Measurements from ENCODE around the gene HOXA10. TPM values are rescaled to one million over a fixed set of nuclear protein-coding genes. Genes with fewer than 3 reads are reported as not detected.

The HOXA10 gene
- total and polyA plus RNA-seq, 2 experiments from 2014 or later = 7.7 to 15.1 TPM

DNA sequence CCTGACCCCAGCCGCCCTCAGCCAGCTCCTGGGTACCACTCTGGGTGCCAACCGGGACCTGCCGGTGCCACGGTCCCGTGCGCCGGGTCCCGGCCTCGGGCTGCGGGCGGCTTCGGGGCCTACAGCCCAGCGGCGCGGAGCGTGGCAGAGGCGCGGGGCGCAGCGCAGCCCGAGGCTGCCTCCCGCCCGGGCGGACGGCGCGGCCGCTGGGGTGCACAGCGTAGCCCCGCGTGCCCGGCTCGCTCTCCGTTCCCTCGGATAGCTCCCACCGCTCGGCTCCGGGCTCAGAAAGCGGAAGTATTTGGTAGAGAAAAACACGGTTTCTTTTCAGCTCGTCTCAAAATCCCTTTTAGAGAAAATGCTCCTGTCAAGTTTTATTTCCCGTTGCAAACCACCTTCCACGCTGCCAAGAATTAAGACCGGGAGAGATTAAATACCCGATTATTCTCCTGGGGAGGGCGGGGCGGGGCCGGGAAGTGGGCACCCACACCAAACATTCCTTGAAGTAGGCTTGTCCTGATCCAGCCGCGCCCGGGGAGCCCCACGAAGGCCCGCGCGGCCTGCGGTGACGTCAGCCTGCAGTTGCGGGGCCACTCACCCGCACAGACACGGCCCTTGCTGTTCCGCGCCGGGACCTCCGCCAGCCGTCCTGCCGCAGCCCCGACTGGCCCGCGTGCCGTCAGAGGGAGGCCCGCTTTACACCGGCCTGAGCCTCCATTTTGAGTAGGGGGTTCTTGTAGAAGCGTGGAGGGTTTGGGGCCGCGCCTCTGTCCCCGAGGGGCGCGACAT, 18.6 kb upstream of the HOXA10 start:
- no peak for DNase-seq (ENCODE audit: low spot score)
- H3K4me1 ChIP-seq (ENCODE audit: insufficient read depth) = peaks cover 35% of the 10 kb centered on the region
- peak overlapping the region; percentile 96 for H3K4me2 ChIP-seq
- no peaks in the 10 kb centered on the region for H3K9me2 ChIP-seq (replicated peaks; ENCODE audit: insufficient read depth)
- H3K27me3 ChIP-seq = peaks cover 88% of the 10 kb centered on the region
- H3K27ac ChIP-seq = peak overlapping the region; percentile 97
- H3K9me3 ChIP-seq (ENCODE audit: low read depth) = no peaks in the 10 kb centered on the region
- WGBS (ENCODE audit: low lambda C conversion rate, missing lambda C conversion rate) = 8% methylated on average over 67 of the region's 78 CpGs
- H4K20me1 ChIP-seq (ENCODE audit: insufficient read depth, poor library complexity, severe bottlenecking) = peaks cover 25% of the 10 kb centered on the region
- peaks cover 98% of the 10 kb centered on the region for H3K79me2 ChIP-seq
- H3K4me3 ChIP-seq = peak overlapping the region; percentile 34
- no peaks in the 10 kb centered on the region for H3K36me3 ChIP-seq (replicated peaks; ENCODE audit: insufficient read depth, low read depth)
- H2AFZ ChIP-seq = peak overlapping the region; percentile 52
- peak; percentile 34 for TF ChIP-seq EZH2 (IDR thresholded peaks at IDR 0.05; ENCODE audit: borderline replicate concordance)
- TF ChIP-seq EZH2phosphoT487 (IDR thresholded peaks at IDR 0.05; ENCODE audit: low read depth, severe bottlenecking, unreplicated experiment) = no peak

GRCh38 chr7:27191833-27192545, 17.9 kb upstream of the HOXA10 start:
- no peaks in the 10 kb centered on the region for H3K9me2 ChIP-seq (replicated peaks; ENCODE audit: insufficient read depth)
- peak overlapping the region; percentile 34 for H3K4me3 ChIP-seq
- peak; percentile 75 for TF ChIP-seq EZH2 (IDR thresholded peaks at IDR 0.05; ENCODE audit: borderline replicate concordance)
- no peak for TF ChIP-seq EZH2phosphoT487 (IDR thresholded peaks at IDR 0.05; ENCODE audit: low read depth, severe bottlenecking, unreplicated experiment)
- H4K20me1 ChIP-seq (ENCODE audit: insufficient read depth, poor library complexity, severe bottlenecking) = peaks cover 21% of the 10 kb centered on the region
- peak overlapping the region; percentile 96 for H3K4me2 ChIP-seq
- H3K79me2 ChIP-seq = peaks cover 98% of the 10 kb centered on the region
- 13% methylated on average over 42 of the region's 42 CpGs for WGBS (ENCODE audit: low lambda C conversion rate, missing lambda C conversion rate)
- no peak for DNase-seq (ENCODE audit: low spot score)
- H3K27me3 ChIP-seq = peaks cover 88% of the 10 kb centered on the region
- H3K9me3 ChIP-seq (ENCODE audit: low read depth) = no peaks in the 10 kb centered on the region
- H3K36me3 ChIP-seq (replicated peaks; ENCODE audit: insufficient read depth, low read depth) = no peaks in the 10 kb centered on the region
- H3K4me1 ChIP-seq (ENCODE audit: insufficient read depth) = peaks cover 35% of the 10 kb centered on the region
- H3K27ac ChIP-seq = peak overlapping the region; percentile 97
- no peak overlapping the region for H2AFZ ChIP-seq

GRCh38 chr7:27191161-27191731, 17.1 kb upstream of the HOXA10 start:
- Histone ChIP-seq H2AFZ (no peak overlapping the region), H3K4me1 (ENCODE audit: insufficient read depth) (peaks cover 35% of the 10 kb centered on the region), H3K36me3 (replicated peaks; ENCODE audit: insufficient read depth, low read depth) (no peaks in the 10 kb centered on the region), H3K27ac (peak overlapping the region; percentile 97), H3K9me2 (replicated peaks; ENCODE audit: insufficient read depth) (no peaks in the 10 kb centered on the region), H3K4me2 (peak overlapping the region; percentile 96), H3K27me3 (peaks cover 93% of the 10 kb centered on the region), H3K4me3 (no peak overlapping the region), H3K79me2 (peaks cover 97% of the 10 kb centered on the region), H4K20me1 (ENCODE audit: insufficient read depth, poor library complexity, severe bottlenecking) (peaks cover 15% of the 10 kb centered on the region), H3K9me3 (ENCODE audit: low read depth) (no peaks in the 10 kb centered on the region)
- 36% methylated on average over 15 of the region's 15 CpGs for WGBS (ENCODE audit: low lambda C conversion rate, missing lambda C conversion rate)
- no peak for TF ChIP-seq EZH2phosphoT487 (IDR thresholded peaks at IDR 0.05; ENCODE audit: low read depth, severe bottlenecking, unreplicated experiment)
- TF ChIP-seq, protein P1, sequence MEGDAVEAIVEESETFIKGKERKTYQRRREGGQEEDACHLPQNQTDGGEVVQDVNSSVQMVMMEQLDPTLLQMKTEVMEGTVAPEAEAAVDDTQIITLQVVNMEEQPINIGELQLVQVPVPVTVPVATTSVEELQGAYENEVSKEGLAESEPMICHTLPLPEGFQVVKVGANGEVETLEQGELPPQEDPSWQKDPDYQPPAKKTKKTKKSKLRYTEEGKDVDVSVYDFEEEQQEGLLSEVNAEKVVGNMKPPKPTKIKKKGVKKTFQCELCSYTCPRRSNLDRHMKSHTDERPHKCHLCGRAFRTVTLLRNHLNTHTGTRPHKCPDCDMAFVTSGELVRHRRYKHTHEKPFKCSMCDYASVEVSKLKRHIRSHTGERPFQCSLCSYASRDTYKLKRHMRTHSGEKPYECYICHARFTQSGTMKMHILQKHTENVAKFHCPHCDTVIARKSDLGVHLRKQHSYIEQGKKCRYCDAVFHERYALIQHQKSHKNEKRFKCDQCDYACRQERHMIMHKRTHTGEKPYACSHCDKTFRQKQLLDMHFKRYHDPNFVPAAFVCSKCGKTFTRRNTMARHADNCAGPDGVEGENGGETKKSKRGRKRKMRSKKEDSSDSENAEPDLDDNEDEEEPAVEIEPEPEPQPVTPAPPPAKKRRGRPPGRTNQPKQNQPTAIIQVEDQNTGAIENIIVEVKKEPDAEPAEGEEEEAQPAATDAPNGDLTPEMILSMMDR (IDR thresholded peaks at IDR 0.05; ENCODE audit: poor library complexity) = no peak
- no peak for TF ChIP-seq EZH2 (IDR thresholded peaks at IDR 0.05; ENCODE audit: borderline replicate concordance)
- DNase-seq (ENCODE audit: low spot score) = no peak

DNA sequence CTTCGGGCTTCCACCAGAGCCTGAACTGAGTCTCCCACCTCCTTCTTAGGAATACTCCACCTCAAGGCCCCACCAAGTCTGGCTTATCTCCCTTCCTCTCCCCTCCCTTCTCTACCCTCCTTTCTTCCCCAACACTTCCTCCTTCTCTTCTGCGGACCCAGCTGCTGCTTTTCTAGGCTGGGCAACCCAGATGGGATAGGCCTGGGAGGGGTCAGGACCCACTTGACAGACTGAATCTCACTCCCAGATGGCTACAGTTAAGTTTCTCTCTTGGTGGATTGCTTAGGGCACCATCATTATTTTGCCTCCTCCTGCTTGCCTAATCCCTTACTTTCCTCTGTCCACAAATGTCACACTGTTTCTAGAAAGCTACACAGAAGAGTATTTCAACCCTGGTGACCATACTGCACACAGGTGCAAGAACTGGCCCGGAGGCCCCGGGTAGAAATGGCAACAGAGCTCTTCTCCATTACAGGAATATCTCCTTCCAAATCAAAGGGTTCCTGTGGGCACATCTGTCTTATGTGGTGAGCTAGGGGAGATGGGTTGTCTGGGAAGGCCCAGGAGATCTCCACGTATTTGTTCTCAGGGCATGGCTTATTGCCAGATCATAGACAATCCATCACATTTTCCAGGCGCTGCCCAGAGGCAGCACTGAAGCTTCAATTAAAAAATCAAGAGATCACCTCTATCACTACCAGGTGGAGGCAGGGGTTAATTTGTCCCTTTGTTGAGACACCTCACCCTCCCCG, 16.1 kb upstream of the HOXA10 start:
- Histone ChIP-seq H2AFZ (no peak overlapping the region), H4K20me1 (ENCODE audit: insufficient read depth, poor library complexity, severe bottlenecking) (peaks cover 9% of the 10 kb centered on the region), H3K9me3 (ENCODE audit: low read depth) (no peaks in the 10 kb centered on the region), H3K36me3 (replicated peaks; ENCODE audit: insufficient read depth, low read depth) (no peaks in the 10 kb centered on the region), H3K4me1 (ENCODE audit: insufficient read depth) (peaks cover 35% of the 10 kb centered on the region), H3K79me2 (peaks cover 97% of the 10 kb centered on the region), H3K27me3 (peaks cover 98% of the 10 kb centered on the region), H3K9me2 (replicated peaks; ENCODE audit: insufficient read depth) (no peaks in the 10 kb centered on the region), H3K4me2 (peak overlapping the region; percentile 96), H3K27ac (peak overlapping the region; percentile 97), H3K4me3 (no peak overlapping the region)
- no peak for DNase-seq (ENCODE audit: low spot score)
- WGBS (ENCODE audit: low lambda C conversion rate, missing lambda C conversion rate) = 38% methylated on average over 7 of the region's 7 CpGs
- no peak for TF ChIP-seq EZH2phosphoT487 (IDR thresholded peaks at IDR 0.05; ENCODE audit: low read depth, severe bottlenecking, unreplicated experiment)
- TF ChIP-seq, protein P1 (IDR thresholded peaks at IDR 0.05; ENCODE audit: poor library complexity) = no peak
- no peak for TF ChIP-seq EZH2 (IDR thresholded peaks at IDR 0.05; ENCODE audit: borderline replicate concordance)
